ENCODE measurements around the gene DAPK1.
A peak's percentile ranks its signal among the peaks of the same experiment; 100 is the strongest.

Gene DAPK1

GRCh38 chr9:87676976-87677775 lies 179.5 kb downstream of the DAPK1 start:
- no peak for TF ChIP-seq ZNF362 (tag by site-specific recombination; IDR thresholded peaks at IDR 0.05)
- no peak for TF ChIP-seq ZNF621 (tag by site-specific recombination; IDR thresholded peaks at IDR 0.05)
- no peak for TF ChIP-seq ATF2 (tag by site-specific recombination; IDR thresholded peaks at IDR 0.05; ENCODE audit: low read depth)
- no peak for TF ChIP-seq KLF1 (tag by site-specific recombination; IDR thresholded peaks at IDR 0.05)
- TF ChIP-seq ZBTB20 (tag by site-specific recombination; IDR thresholded peaks at IDR 0.05): no peak
- TF ChIP-seq ZFHX2 (tag by site-specific recombination; conservative IDR thresholded peaks at IDR 0.05): no peak
- no peak for TF ChIP-seq ZNF354C (tag by site-specific recombination; IDR thresholded peaks at IDR 0.05; ENCODE audit: borderline replicate concordance, low read depth)
- TF ChIP-seq PRDM4 (tag by site-specific recombination; IDR thresholded peaks at IDR 0.05): no peak
- no peak for TF ChIP-seq GLIS2 (tag by site-specific recombination; IDR thresholded peaks at IDR 0.05)
- no peak for TF ChIP-seq ZNF830 (tag by site-specific recombination; IDR thresholded peaks at IDR 0.05; ENCODE audit: low read depth)
- TF ChIP-seq ZNF792 (tag by site-specific recombination; IDR thresholded peaks at IDR 0.05): no peak
- Histone ChIP-seq H3K4me1 (ENCODE audit: control insufficient read depth, insufficient read depth, low read length) (no peaks in the 10 kb centered on the region), H3K27ac (ENCODE audit: extremely low read depth, low read depth, low read length) (no peak overlapping the region), H3K9me3 (ENCODE audit: control insufficient read depth, insufficient read depth, low read depth, low read length) (no peaks in the 10 kb centered on the region), H3K36me3 (ENCODE audit: control insufficient read depth in 2 of 2, insufficient read depth in 1 of 2, low read length in 2 of 2) (peaks cover 0 to 14% of the 10 kb centered on the region in 2 experiments; a peak in 1 of 3 replicates), H3K4me3 (ENCODE audit: low read depth, low read length) (no peak overlapping the region)
- POLR2A ChIA-PET: interaction anchor here (0.9 kb wide), 1 partner anchor 49 kb away, joined by 3 read pairs; the partner anchor contains the start of gene CTSL
- CTCF ChIA-PET: interaction anchor here (0.7 to 3.0 kb wide), 4 partner anchors 13 to 138 kb away, joined by 3 to 11 read pairs (median 4); no protein-coding TSS in a partner anchor

- Histone ChIP-seq H3K4me1 (ENCODE audit: control insufficient read depth, insufficient read depth, low read length) (no peaks in the 10 kb centered on the region), H3K4me3 (ENCODE audit: low read depth, low read length) (no peak overlapping the region), H3K27ac (ENCODE audit: extremely low read depth, low read depth, low read length) (no peak overlapping the region), H3K9me3 (ENCODE audit: control insufficient read depth, insufficient read depth, low read depth, low read length) (no peaks in the 10 kb centered on the region), H3K36me3 (ENCODE audit: control insufficient read depth in 2 of 2, insufficient read depth in 1 of 2, low read length in 2 of 2) (peaks cover 0 to 19% of the 10 kb centered on the region in 2 experiments; a peak in 1 of 3 replicates)
- ChIA-PET POLR2A (interaction anchor here (0.9 kb wide), 1 partner anchor 48 kb away, joined by 3 read pairs; the partner anchor contains the start of gene CTSL), CTCF (interaction anchor here (0.7 to 3.0 kb wide), 5 partner anchors 12 to 428 kb away, joined by 3 to 12 read pairs (median 4); no protein-coding TSS in a partner anchor)
- TF ChIP-seq ZNF610 (tag by site-specific recombination; IDR thresholded peaks at IDR 0.05; ENCODE audit: borderline replicate concordance): no peak
- TF ChIP-seq ZNF366 (tag by site-specific recombination; conservative IDR thresholded peaks at IDR 0.05): no peak
- no peak for TF ChIP-seq ZNF830 (tag by site-specific recombination; IDR thresholded peaks at IDR 0.05; ENCODE audit: low read depth)
- TF ChIP-seq ZFP3 (tag by site-specific recombination; IDR thresholded peaks at IDR 0.05; ENCODE audit: low read depth): no peak
- TF ChIP-seq EGR2 (tag by site-specific recombination; IDR thresholded peaks at IDR 0.05; ENCODE audit: low read depth): 0 out of 2 replicates have a peak, but pooled peaks have one; percentile 27
- peak; percentile 74 for TF ChIP-seq ZFHX2 (tag by site-specific recombination; conservative IDR thresholded peaks at IDR 0.05)
These were observed 180.3 kb downstream of the DAPK1 start for GRCh38 chr9:87677776-87678587.
